ENCODE measurements around the gene CD3D.

CD3D gene

GRCh38 chr11:118295815-118296454, 46.6 kb downstream of the CD3D start:
- DNase-seq = no peak

- no peak for DNase-seq
Measured at GRCh38 chr11:118295199-118295598, 47.3 kb downstream of the CD3D start.

- DNase-seq = no peak
Measured at GRCh38 chr11:118294053-118294452, 48.5 kb downstream of the CD3D start.

- no peak for DNase-seq
Measured at GRCh38 chr11:118291477-118292135, 50.9 kb downstream of the CD3D start.

GRCh38 chr11:118290923-118291322, 51.6 kb downstream of the CD3D start:
- no peak for DNase-seq

- DNase-seq = no peak
Measured at GRCh38 chr11:118289401-118289800, 53.1 kb downstream of the CD3D start.
